ENCODE results near the gene ZNF575.

The ZNF575 gene

GRCh38 chr19:43527860-43528622 is 4.9 kb upstream of the ZNF575 start:
- H3K4me2 ChIP-seq (ENCODE audit: low read length, poor library complexity, severe bottlenecking), result no peak overlapping the region
- peaks cover 24% of the 10 kb centered on the region for H3K4me1 ChIP-seq (ENCODE audit: control insufficient read depth, insufficient read depth, low read depth, low read length)
- WGBS, result 62% methylated on average over 13 of the region's 13 CpGs
- peak overlapping the region in 1 of 2 experiments; percentile 97 for H3K4me3 ChIP-seq (ENCODE audit: insufficient read depth in 1 of 2, low read depth in 1 of 2, low read length in 2 of 2)
- no peak overlapping the region for H3K14ac ChIP-seq (ENCODE audit: low read length in 2 of 2)
- peak overlapping the region; percentile 93 for H3K9ac ChIP-seq (ENCODE audit: low read length)
- no peak overlapping the region for H3K27ac ChIP-seq (ENCODE audit: low read length, poor library complexity, severe bottlenecking)
- no peak overlapping the region for H3K23ac ChIP-seq (ENCODE audit: low read length in 2 of 2)
- no peak overlapping the region for H2BK120ac ChIP-seq (ENCODE audit: low read depth, low read length)
- no peak overlapping the region for H3K4ac ChIP-seq (ENCODE audit: low read depth in 1 of 2, low read length in 2 of 2)
- peak; percentile 37 for DNase-seq
- no peak overlapping the region for H3K18ac ChIP-seq (ENCODE audit: low read depth in 1 of 2, low read length in 2 of 2)
- no peaks in the 10 kb centered on the region for H3K36me3 ChIP-seq (ENCODE audit: control insufficient read depth in 1 of 2, insufficient read depth in 2 of 2, low read depth in 1 of 2, low read length in 2 of 2)
- no peak overlapping the region for H2BK12ac ChIP-seq (ENCODE audit: low read length in 2 of 2)
- no peak overlapping the region for H4K8ac ChIP-seq (ENCODE audit: low read length)
- no peak overlapping the region for H4K91ac ChIP-seq (ENCODE audit: low read length)
- no peak overlapping the region for H2BK5ac ChIP-seq (ENCODE audit: low read depth, low read length, poor library complexity, severe bottlenecking)
- peaks cover 15% of the 10 kb centered on the region for H3K79me1 ChIP-seq (replicated peaks; ENCODE audit: low read length, poor library complexity, severe bottlenecking)
- H2AFZ ChIP-seq (ENCODE audit: low read depth, low read length), result no peak overlapping the region
- H3K9me3 ChIP-seq (ENCODE audit: control insufficient read depth, low read length), result no peaks in the 10 kb centered on the region
- no peak overlapping the region for H2BK15ac ChIP-seq (ENCODE audit: low read depth, poor library complexity, severe bottlenecking)
- H2AK5ac ChIP-seq (ENCODE audit: low read length, severe bottlenecking), result no peak overlapping the region
- no peaks in the 10 kb centered on the region for H3K27me3 ChIP-seq (ENCODE audit: control insufficient read depth in 1 of 2, insufficient read depth in 1 of 2, low read length in 2 of 2)

DNA sequence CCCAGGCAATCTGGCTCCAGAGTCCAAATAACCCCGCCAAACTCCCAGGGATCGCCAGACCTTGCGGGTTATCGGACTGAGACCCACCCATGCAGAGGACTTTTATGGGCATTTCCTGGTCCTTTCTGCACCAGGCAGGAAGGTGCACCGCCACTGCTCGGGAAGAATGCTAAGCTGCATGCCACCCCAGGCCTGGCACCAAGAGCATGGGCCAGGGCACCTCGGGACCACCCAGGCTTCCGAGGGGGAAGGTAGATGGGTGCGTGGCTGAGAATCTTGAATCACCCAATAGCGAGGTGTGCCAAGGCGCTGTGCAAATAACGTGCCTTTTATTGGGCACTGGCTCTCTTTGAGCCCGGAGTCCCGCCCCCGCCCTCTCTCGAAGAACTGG is 422 bp upstream of the ZNF575 start:
- peak overlapping the region in 1 of 2 experiments; percentile 92 for H3K18ac ChIP-seq (ENCODE audit: low read depth in 1 of 2, low read length in 2 of 2)
- H3K23ac ChIP-seq (ENCODE audit: low read length in 2 of 2), result no peak overlapping the region
- H2BK12ac ChIP-seq (ENCODE audit: low read length in 2 of 2), result peak overlapping the region in 1 of 2 experiments; percentile 45
- peaks cover 13% of the 10 kb centered on the region for H3K4me1 ChIP-seq (ENCODE audit: control insufficient read depth, insufficient read depth, low read depth, low read length)
- H3K27me3 ChIP-seq (ENCODE audit: control insufficient read depth in 1 of 2, insufficient read depth in 1 of 2, low read length in 2 of 2), result no peaks in the 10 kb centered on the region
- H3K4me2 ChIP-seq (ENCODE audit: low read length, poor library complexity, severe bottlenecking), result peak overlapping the region; percentile 89
- peaks cover 7 to 8% of the 10 kb centered on the region in 2 experiments for H3K36me3 ChIP-seq (ENCODE audit: control insufficient read depth in 1 of 2, insufficient read depth in 2 of 2, low read depth in 1 of 2, low read length in 2 of 2)
- no peak overlapping the region for H2BK15ac ChIP-seq (ENCODE audit: low read depth, poor library complexity, severe bottlenecking)
- DNase-seq, result no peak
- no peak overlapping the region for H2BK5ac ChIP-seq (ENCODE audit: low read depth, low read length, poor library complexity, severe bottlenecking)
- H3K27ac ChIP-seq (ENCODE audit: low read length, poor library complexity, severe bottlenecking), result peak overlapping the region; percentile 93
- peak overlapping the region; percentile 23 to 95 for H3K4me3 ChIP-seq (ENCODE audit: insufficient read depth in 1 of 2, low read depth in 1 of 2, low read length in 2 of 2)
- H3K4ac ChIP-seq (ENCODE audit: low read depth in 1 of 2, low read length in 2 of 2), result peak overlapping the region; percentile 1 to 70
- peak overlapping the region; percentile 30 for H4K8ac ChIP-seq (ENCODE audit: low read length)
- H2AFZ ChIP-seq (ENCODE audit: low read depth, low read length), result peak overlapping the region; percentile 72
- no peaks in the 10 kb centered on the region for H3K9me3 ChIP-seq (ENCODE audit: control insufficient read depth, low read length)
- H2AK5ac ChIP-seq (ENCODE audit: low read length, severe bottlenecking), result peak overlapping the region; percentile 20
- 9% methylated on average over 16 of the region's 16 CpGs for WGBS
- peak overlapping the region; percentile 86 for H3K9ac ChIP-seq (ENCODE audit: low read length)
- H2BK120ac ChIP-seq (ENCODE audit: low read depth, low read length), result peak overlapping the region; percentile 11
- no peaks in the 10 kb centered on the region for H3K79me1 ChIP-seq (replicated peaks; ENCODE audit: low read length, poor library complexity, severe bottlenecking)
- peak overlapping the region in 1 of 2 experiments; percentile 35 for H3K14ac ChIP-seq (ENCODE audit: low read length in 2 of 2)
- peak overlapping the region; percentile 71 for H4K91ac ChIP-seq (ENCODE audit: low read length)

DNA sequence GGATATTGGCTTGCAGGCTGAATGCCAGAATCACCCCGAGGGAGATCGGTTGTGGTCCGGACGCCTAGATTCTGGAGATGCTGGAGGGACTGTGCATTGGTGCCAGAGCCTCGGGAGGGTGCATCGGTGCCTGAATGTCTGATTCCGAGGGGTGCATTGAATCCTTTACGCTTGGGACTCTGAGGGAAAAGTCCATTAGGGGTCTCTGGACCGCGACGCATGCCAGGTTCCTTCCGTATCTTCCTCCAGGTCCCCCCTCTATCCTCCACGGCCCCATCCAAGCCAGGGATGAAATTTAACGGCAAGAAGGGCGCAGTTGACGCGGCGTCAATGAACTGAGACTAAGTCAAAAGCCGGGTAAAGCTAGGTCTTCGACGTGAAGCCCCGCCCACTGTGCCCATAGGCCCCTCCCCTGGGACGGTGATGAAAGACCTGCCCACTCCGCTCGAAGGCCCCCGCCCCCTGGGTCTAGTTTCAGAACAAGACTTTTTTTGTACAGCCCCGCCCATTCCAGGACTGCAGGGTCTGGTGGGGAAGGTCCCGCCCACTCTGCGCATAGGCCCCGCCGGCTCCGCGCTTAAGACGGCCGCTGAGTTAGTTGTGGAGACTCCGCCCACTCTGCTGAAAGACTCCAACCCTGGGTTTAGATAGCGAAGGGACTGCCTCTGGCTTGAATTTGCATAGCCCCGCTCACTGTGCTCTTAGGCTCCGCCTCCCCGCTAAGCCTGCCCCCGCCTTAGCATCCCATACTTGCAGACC is 737 bp downstream of the ZNF575 start:
- H3K4me1 ChIP-seq (ENCODE audit: control insufficient read depth, insufficient read depth, low read depth, low read length), result peaks cover 13% of the 10 kb centered on the region
- H3K18ac ChIP-seq (ENCODE audit: low read depth in 1 of 2, low read length in 2 of 2), result peak overlapping the region in 1 of 2 experiments; percentile 94
- no peak overlapping the region for H2BK120ac ChIP-seq (ENCODE audit: low read depth, low read length)
- H2BK15ac ChIP-seq (ENCODE audit: low read depth, poor library complexity, severe bottlenecking), result no peak overlapping the region
- H3K27me3 ChIP-seq (ENCODE audit: control insufficient read depth in 1 of 2, insufficient read depth in 1 of 2, low read length in 2 of 2), result no peaks in the 10 kb centered on the region
- H2AFZ ChIP-seq (ENCODE audit: low read depth, low read length), result peak overlapping the region; percentile 77
- peak overlapping the region; percentile 89 for H3K4me2 ChIP-seq (ENCODE audit: low read length, poor library complexity, severe bottlenecking)
- H2BK12ac ChIP-seq (ENCODE audit: low read length in 2 of 2), result peak overlapping the region in 1 of 2 experiments; percentile 64
- H3K79me1 ChIP-seq (replicated peaks; ENCODE audit: low read length, poor library complexity, severe bottlenecking), result no peaks in the 10 kb centered on the region
- peak overlapping the region; percentile 53 to 95 for H3K4me3 ChIP-seq (ENCODE audit: insufficient read depth in 1 of 2, low read depth in 1 of 2, low read length in 2 of 2)
- peak overlapping the region in 1 of 2 experiments; percentile 76 for H3K14ac ChIP-seq (ENCODE audit: low read length in 2 of 2)
- no peak overlapping the region for H2AK5ac ChIP-seq (ENCODE audit: low read length, severe bottlenecking)
- H3K27ac ChIP-seq (ENCODE audit: low read length, poor library complexity, severe bottlenecking), result peak overlapping the region; percentile 77
- H4K91ac ChIP-seq (ENCODE audit: low read length), result no peak overlapping the region
- peaks cover 2% of the 10 kb centered on the region for H3K9me3 ChIP-seq (ENCODE audit: control insufficient read depth, low read length)
- peaks cover 16 to 17% of the 10 kb centered on the region in 2 experiments for H3K36me3 ChIP-seq (ENCODE audit: control insufficient read depth in 1 of 2, insufficient read depth in 2 of 2, low read depth in 1 of 2, low read length in 2 of 2)
- H3K4ac ChIP-seq (ENCODE audit: low read depth in 1 of 2, low read length in 2 of 2), result peak overlapping the region in 1 of 2 experiments; percentile 91
- DNase-seq, result peak; percentile 100
- peak overlapping the region; percentile 86 for H3K9ac ChIP-seq (ENCODE audit: low read length)
- WGBS, result under 1% methylated on average over 41 of the region's 41 CpGs
- H2BK5ac ChIP-seq (ENCODE audit: low read depth, low read length, poor library complexity, severe bottlenecking), result no peak overlapping the region
- peak overlapping the region in 1 of 2 experiments; percentile 9 for H3K23ac ChIP-seq (ENCODE audit: low read length in 2 of 2)
- peak overlapping the region; percentile 1 for H4K8ac ChIP-seq (ENCODE audit: low read length)

GRCh38 chr19:43534305-43534815 is 1.4 kb downstream of the ZNF575 start:
- DNase-seq, result no peak
- H3K4me3 ChIP-seq (ENCODE audit: insufficient read depth in 1 of 2, low read depth in 1 of 2, low read length in 2 of 2), result peak overlapping the region in 1 of 2 experiments; percentile 95
- no peak overlapping the region for H2BK120ac ChIP-seq (ENCODE audit: low read depth, low read length)
- H2AK5ac ChIP-seq (ENCODE audit: low read length, severe bottlenecking), result no peak overlapping the region
- no peak overlapping the region for H3K27ac ChIP-seq (ENCODE audit: low read length, poor library complexity, severe bottlenecking)
- peak overlapping the region; percentile 52 for H3K4me2 ChIP-seq (ENCODE audit: low read length, poor library complexity, severe bottlenecking)
- H3K4me1 ChIP-seq (ENCODE audit: control insufficient read depth, insufficient read depth, low read depth, low read length), result peaks cover 13% of the 10 kb centered on the region
- H2AFZ ChIP-seq (ENCODE audit: low read depth, low read length), result peak overlapping the region; percentile 77
- H3K36me3 ChIP-seq (ENCODE audit: control insufficient read depth in 1 of 2, insufficient read depth in 2 of 2, low read depth in 1 of 2, low read length in 2 of 2), result peaks cover 16 to 24% of the 10 kb centered on the region in 2 experiments
- H4K8ac ChIP-seq (ENCODE audit: low read length), result peak overlapping the region; percentile 45
- no peak overlapping the region for H3K23ac ChIP-seq (ENCODE audit: low read length in 2 of 2)
- H3K9ac ChIP-seq (ENCODE audit: low read length), result peak overlapping the region; percentile 56
- 24% methylated on average over 17 of the region's 17 CpGs for WGBS
- H4K91ac ChIP-seq (ENCODE audit: low read length), result no peak overlapping the region
- peaks cover 9% of the 10 kb centered on the region for H3K9me3 ChIP-seq (ENCODE audit: control insufficient read depth, low read length)
- no peaks in the 10 kb centered on the region for H3K27me3 ChIP-seq (ENCODE audit: control insufficient read depth in 1 of 2, insufficient read depth in 1 of 2, low read length in 2 of 2)
- no peak overlapping the region for H2BK5ac ChIP-seq (ENCODE audit: low read depth, low read length, poor library complexity, severe bottlenecking)
- H2BK15ac ChIP-seq (ENCODE audit: low read depth, poor library complexity, severe bottlenecking), result peak overlapping the region; percentile 26
- peak overlapping the region in 1 of 2 experiments; percentile 49 for H3K4ac ChIP-seq (ENCODE audit: low read depth in 1 of 2, low read length in 2 of 2)
- H3K79me1 ChIP-seq (replicated peaks; ENCODE audit: low read length, poor library complexity, severe bottlenecking), result no peaks in the 10 kb centered on the region
- peak overlapping the region in 1 of 2 experiments; percentile 87 for H3K18ac ChIP-seq (ENCODE audit: low read depth in 1 of 2, low read length in 2 of 2)
- no peak overlapping the region for H3K14ac ChIP-seq (ENCODE audit: low read length in 2 of 2)
- H2BK12ac ChIP-seq (ENCODE audit: low read length in 2 of 2), result peak overlapping the region in 1 of 2 experiments; percentile 76

All from mesenchymal stem cell (in vitro differentiated cells and primary cell).